ENCODE data around the gene RABAC1. TPM values are rescaled to one million over a fixed set of nuclear protein-coding genes. Genes with fewer than 3 reads are reported as not detected.

Gene RABAC1
- total and polyA plus RNA-seq, 2 of the 4 experiments (the other 2 are of a cell fraction) = 117 to 276 TPM

GRCh38 chr19:41968751-41969595 is 9.9 kb upstream of the RABAC1 start:
- 77% methylated on average over 15 of the region's 28 CpGs; no CpG with 5 or more reads in 1 of the 2 experiments for WGBS, 2 experiments (ENCODE audit: extremely low coverage in 2 of 2, insufficient read length in 1 of 2)

More at GRCh38 chr19:41968751-41969595, 9.9 kb upstream of the RABAC1 start:
- Histone ChIP-seq H3K14ac (replicated peaks; ENCODE audit: low read depth, low read length) (no peak overlapping the region), H3K4me3 (ENCODE audit: insufficient read depth, low read depth, low read length) (no peak overlapping the region), H4K91ac (ENCODE audit: insufficient read depth, low read depth, low read length) (no peak overlapping the region), H3K79me1 (ENCODE audit: low read depth in 1 of 2, low read length in 2 of 2) (no peaks in the 10 kb centered on the region), H3K9ac (ENCODE audit: low read depth, low read length) (no peak overlapping the region), H3K27ac (ENCODE audit: insufficient read depth, low read length) (no peak overlapping the region), H4K20me1 (ENCODE audit: insufficient read depth, low read length) (no peaks in the 10 kb centered on the region), H3K4me2 (ENCODE audit: low read depth, low read length) (no peak overlapping the region), H2AK5ac (ENCODE audit: low read depth, low read length) (no peak overlapping the region), H2BK120ac (ENCODE audit: low read depth, low read length) (no peak overlapping the region), H3K9me1 (ENCODE audit: insufficient read depth, low read length) (no peaks in the 10 kb centered on the region), H3K18ac (ENCODE audit: low read depth, low read length) (no peak overlapping the region), H3K9me3 (ENCODE audit: control insufficient read depth, insufficient read depth, low read length) (no peaks in the 10 kb centered on the region), H4K8ac (ENCODE audit: low read depth in 2 of 2, low read length in 2 of 2) (no peak overlapping the region), H2BK5ac (ENCODE audit: low read depth, low read length, poor library complexity, severe bottlenecking) (no peak overlapping the region), H4K5ac (ENCODE audit: low read depth, low read length) (no peak overlapping the region), H2AFZ (replicated peaks; ENCODE audit: low read length, poor library complexity) (no peak overlapping the region), H3K4me1 (ENCODE audit: control insufficient read depth, insufficient read depth, low read length) (no peaks in the 10 kb centered on the region), H2AK9ac (replicated peaks; ENCODE audit: low read depth, low read length, poor library complexity) (no peak overlapping the region), H3K4ac (ENCODE audit: low read depth, low read length) (no peak overlapping the region), H3K27me3 (ENCODE audit: control insufficient read depth, insufficient read depth, low read length) (peaks cover 29% of the 10 kb centered on the region), H3K36me3 (ENCODE audit: control insufficient read depth, insufficient read depth, low read length) (no peaks in the 10 kb centered on the region), H3K23ac (ENCODE audit: low read depth, low read length) (no peak overlapping the region), H2BK15ac (ENCODE audit: low read depth, low read length) (no peak overlapping the region), H3K56ac (ENCODE audit: extremely low read depth, insufficient read depth, low read length) (no peak overlapping the region), H2BK20ac (ENCODE audit: low read depth, low read length) (no peak overlapping the region)
- TF ChIP-seq FOS (IDR thresholded peaks at IDR 0.05; ENCODE audit: low read depth, low read length) (no peak), MAFK (IDR thresholded peaks at IDR 0.05; ENCODE audit: low read depth, low read length) (no peak), MXI1 (IDR thresholded peaks at IDR 0.05; ENCODE audit: borderline replicate concordance, low read depth, low read length) (no peak), MAZ (IDR thresholded peaks at IDR 0.05; ENCODE audit: borderline replicate concordance, low read depth, low read length) (no peak), BHLHE40 (IDR thresholded peaks at IDR 0.05; ENCODE audit: low read depth, low read length) (no peak), RAD21 (IDR thresholded peaks at IDR 0.05; ENCODE audit: low read length) (no peak), RCOR1 (IDR thresholded peaks at IDR 0.05; ENCODE audit: insufficient replicate concordance, low read length) (no peak), POLR2A (IDR thresholded peaks at IDR 0.05; ENCODE audit: low read depth, low read length) (no peak), NFE2L2 (IDR thresholded peaks at IDR 0.05; ENCODE audit: low read depth, low read length) (no peak), ELK1 (IDR thresholded peaks at IDR 0.05; ENCODE audit: borderline replicate concordance, low read depth, low read length) (no peak), SMC3 (IDR thresholded peaks at IDR 0.05; ENCODE audit: low read depth, low read length) (no peak), USF2 (IDR thresholded peaks at IDR 0.05; ENCODE audit: low read depth, low read length) (no peak), CTCF (conservative IDR thresholded peaks at IDR 0.05; ENCODE audit: low read depth, low read length) (no peak), CHD1 (IDR thresholded peaks at IDR 0.05; ENCODE audit: low read depth, low read length) (no peak)
- dilution Hi-C loops (cut with HindIII; ENCODE audit: low sequenced_read_pairs, unreplicated experiment) = no loop called here
- ChIA-PET POLR2A (ENCODE audit: unreplicated experiment) (interaction anchor here (0.7 kb wide), 1 partner anchor 9 kb away, joined by 4 read pairs; no protein-coding TSS in a partner anchor), CTCF (no interaction called here)
- in situ Hi-C loops (cut with MboI; ENCODE audit: low sequenced_read_pairs) = no loop called here
- ATAC-seq (ENCODE audit: low read depth) (no peak), DNase-seq (no peak)
- BruUV-seq (replicated peaks) = no TSS peak
- intact Hi-C loops (cut with micrococcal nuclease) = no loop called here

Data from IMR-90 (cell line).